IPS DF 6.9 (cell line): Measurements from ENCODE around the gene RPL32.

Experiments used
- DNase-seq: peaks from one replicate; pipeline ENCODE4 v3.0.0-alpha.2; 2013; ENCODE audit warnings: low read depth, low spot score
- H3K27ac ChIP-seq: one replicate; pipeline ENCODE4 v1.5.1; 2013; ENCODE audit warnings: low read length, control low read depth
- H3K27me3 ChIP-seq: 2 replicates; pipeline ENCODE4 v1.6.1; 2013; ENCODE audit warnings: mild to moderate bottlenecking, low read length; ENCODE audit not compliant: control insufficient read depth, insufficient read depth
- H3K36me3 ChIP-seq: 2 replicates; pipeline ENCODE4 v1.6.1; 2013; ENCODE audit warnings: low read length; ENCODE audit not compliant: control insufficient read depth, insufficient read depth
- H3K4me1 ChIP-seq: 2 replicates; pipeline ENCODE4 v1.6.1; 2013; ENCODE audit warnings: low read length; ENCODE audit not compliant: control insufficient read depth, insufficient read depth
- H3K4me3 ChIP-seq: 2 replicates; pipeline ENCODE4 v1.5.1; 2013; ENCODE audit warnings: mild to moderate bottlenecking, low read length
- H3K9me3 ChIP-seq: 2 replicates; pipeline ENCODE4 v1.6.1; 2013; ENCODE audit warnings: low read length, inconsistent platforms; ENCODE audit not compliant: control insufficient read depth, insufficient read depth
- WGBS: extraction: QIAGEN DNeasy Blood & Tissue Kit; methylation state at CpG from one replicate; pipeline ENCODE4 v1.1.7; 2013; ENCODE audit warnings: mixed read lengths, missing lambda C conversion rate; ENCODE audit not compliant: insufficient read length, insufficient coverage; 5-methylcytosine and 5-hydroxymethylcytosine counted together

The RPL32 gene

GRCh38 chr3:12809435-12809834 is 31.9 kb downstream of the RPL32 start:
- Histone ChIP-seq H3K9me3 (no peaks in the 10 kb centered on the region), H3K27me3 (no peaks in the 10 kb centered on the region), H3K27ac (no peak overlapping the region), H3K4me3 (no peak overlapping the region; the same call in 1 of the 2 replicates), H3K36me3 (peaks cover 2% of the 10 kb centered on the region; the same call in 1 of the 2 replicates), H3K4me1 (peaks cover 3% of the 10 kb centered on the region; the same call in 1 of the 2 replicates)
- no CpG with 5 or more reads among the region's 5 CpGs for WGBS
- no peak for DNase-seq

- no CpG with 5 or more reads among the region's 3 CpGs for WGBS
- Histone ChIP-seq H3K9me3 (no peaks in the 10 kb centered on the region), H3K27me3 (no peaks in the 10 kb centered on the region), H3K27ac (no peak overlapping the region), H3K36me3 (peaks cover 2% of the 10 kb centered on the region; the same call in 1 of the 2 replicates), H3K4me1 (peaks cover 3% of the 10 kb centered on the region; the same call in 1 of the 2 replicates), H3K4me3 (no peak overlapping the region)
- DNase-seq = no peak
Measured at GRCh38 chr3:12809001-12809400, 32.4 kb downstream of the RPL32 start.

GRCh38 chr3:12808587-12808986 is 32.8 kb downstream of the RPL32 start:
- no CpG with 5 or more reads among the region's 2 CpGs for WGBS
- Histone ChIP-seq H3K36me3 (peaks cover 2% of the 10 kb centered on the region; the same call in 1 of the 2 replicates), H3K27me3 (no peaks in the 10 kb centered on the region), H3K4me1 (peaks cover 3% of the 10 kb centered on the region; the same call in 1 of the 2 replicates), H3K4me3 (no peak overlapping the region), H3K27ac (no peak overlapping the region), H3K9me3 (no peaks in the 10 kb centered on the region)
- no peak for DNase-seq

GRCh38 chr3:12807601-12808359 is 33.6 kb downstream of the RPL32 start:
- peaks cover 2% of the 10 kb centered on the region; the same call in 1 of the 2 replicates for H3K36me3 ChIP-seq
- no peak for DNase-seq
- no peak overlapping the region for H3K27ac ChIP-seq
- no peak overlapping the region for H3K4me3 ChIP-seq
- H3K4me1 ChIP-seq = peaks cover 3% of the 10 kb centered on the region; the same call in 1 of the 2 replicates
- no CpG with 5 or more reads among the region's 7 CpGs for WGBS
- H3K9me3 ChIP-seq = no peaks in the 10 kb centered on the region
- no peaks in the 10 kb centered on the region for H3K27me3 ChIP-seq

GRCh38 chr3:12807066-12807465 is 34.3 kb downstream of the RPL32 start:
- H3K4me3 ChIP-seq = no peak overlapping the region
- no peak overlapping the region for H3K27ac ChIP-seq
- peaks cover 2% of the 10 kb centered on the region; the same call in 1 of the 2 replicates for H3K36me3 ChIP-seq
- no peak for DNase-seq
- H3K9me3 ChIP-seq = no peaks in the 10 kb centered on the region
- no peaks in the 10 kb centered on the region for H3K27me3 ChIP-seq
- H3K4me1 ChIP-seq = peaks cover 3% of the 10 kb centered on the region; the same call in 1 of the 2 replicates
- no CpG with 5 or more reads among the region's 9 CpGs for WGBS

- H3K4me1 ChIP-seq = no peaks in the 10 kb centered on the region
- peaks cover 2% of the 10 kb centered on the region; the same call in 1 of the 2 replicates for H3K36me3 ChIP-seq
- H3K4me3 ChIP-seq = no peak overlapping the region
- no CpG with 5 or more reads among the region's 12 CpGs for WGBS
- H3K9me3 ChIP-seq = no peaks in the 10 kb centered on the region
- H3K27me3 ChIP-seq = no peaks in the 10 kb centered on the region
- no peak overlapping the region for H3K27ac ChIP-seq
- no peak for DNase-seq
Measured at GRCh38 chr3:12803371-12803770, 38.0 kb downstream of the RPL32 start.

GRCh38 chr3:12799525-12800440 is 41.6 kb downstream of the RPL32 start:
- no CpG with 5 or more reads among the region's 7 CpGs for WGBS
- no peaks in the 10 kb centered on the region for H3K27me3 ChIP-seq
- peaks cover 3% of the 10 kb centered on the region for H3K4me1 ChIP-seq
- H3K36me3 ChIP-seq = peaks cover 2% of the 10 kb centered on the region; the same call in 1 of the 2 replicates
- H3K9me3 ChIP-seq = no peaks in the 10 kb centered on the region
- no peak overlapping the region for H3K4me3 ChIP-seq
- H3K27ac ChIP-seq = no peak overlapping the region
- DNase-seq = no peak

- WGBS = no CpG with 5 or more reads among the region's 12 CpGs
- H3K36me3 ChIP-seq = no peaks in the 10 kb centered on the region
- no peaks in the 10 kb centered on the region for H3K27me3 ChIP-seq
- H3K9me3 ChIP-seq = no peaks in the 10 kb centered on the region
- no peak overlapping the region for H3K27ac ChIP-seq
- H3K4me3 ChIP-seq = no peak overlapping the region
- DNase-seq = no peak
- peaks cover 3% of the 10 kb centered on the region for H3K4me1 ChIP-seq
Measured at GRCh38 chr3:12798559-12799179, 42.7 kb downstream of the RPL32 start.

GRCh38 chr3:12797892-12798558 is 43.3 kb downstream of the RPL32 start:
- Histone ChIP-seq H3K4me1 (peaks cover 3% of the 10 kb centered on the region), H3K4me3 (no peak overlapping the region), H3K27ac (no peak overlapping the region), H3K9me3 (no peaks in the 10 kb centered on the region), H3K36me3 (no peaks in the 10 kb centered on the region), H3K27me3 (no peaks in the 10 kb centered on the region)
- no peak for DNase-seq
- WGBS = no CpG with 5 or more reads among the region's 8 CpGs
